GM23248 (cell line): ENCODE measurements around the gene PRAMEF9. TPM values are rescaled to one million over a fixed set of nuclear protein-coding genes. Genes with fewer than 3 reads are reported as not detected.
"Not testable (repeated sequence)": the region's sequence is repeated elsewhere in the genome, so short reads cannot be mapped to it uniquely, and the experiment has no call there.

Experiments
- DNase-seq: peaks from one replicate; pipeline ENCODE4 v3.0.0-alpha.2; 2015
- H2AFZ ChIP-seq: fragments of 200-600 bp; sonication (generic); 2 replicates; pipeline ENCODE4 v1.6.1; 2016; ENCODE audit warnings: antibody characterized with exemption
- H3F3A ChIP-seq: fragments of 200-600 bp; sonication (generic); 2 replicates; pipeline ENCODE4 v1.6.1; 2016; ENCODE audit warnings: mild to moderate bottlenecking, antibody characterized with exemption, mixed run types; ENCODE audit not compliant: insufficient read depth
- H3K27ac ChIP-seq: fragments of 200-600 bp; sonication (generic); 2 replicates; pipeline ENCODE4 v1.5.1; 2016; ENCODE audit warnings: mild to moderate bottlenecking
- H3K27me3 ChIP-seq: fragments of 200-600 bp; sonication (generic); replicated peaks from 2 replicates; pipeline ENCODE4 v1.6.1; 2016; ENCODE audit warnings: mild to moderate bottlenecking; ENCODE audit not compliant: insufficient read depth
- H3K36me3 ChIP-seq: fragments of 200-600 bp; sonication (generic); 2 replicates; pipeline ENCODE4 v1.6.1; 2016; ENCODE audit warnings: low read depth, mild to moderate bottlenecking
- H3K4me1 ChIP-seq: fragments of 200-600 bp; sonication (generic); 2 replicates; pipeline ENCODE4 v1.6.1; 2016; ENCODE audit warnings: mild to moderate bottlenecking; ENCODE audit not compliant: insufficient read depth
- H3K4me2 ChIP-seq: fragments of 200-600 bp; sonication (generic); one replicate; pipeline ENCODE4 v1.6.1; 2016; ENCODE audit warnings: mild to moderate bottlenecking; ENCODE audit not compliant: unreplicated experiment
- H3K4me3 ChIP-seq: fragments of 200-600 bp; sonication (generic); 2 replicates; pipeline ENCODE4 v1.5.1; 2016; ENCODE audit warnings: mild to moderate bottlenecking
- H3K79me2 ChIP-seq: fragments of 200-600 bp; sonication (generic); 2 replicates; pipeline ENCODE4 v1.6.1; 2016; ENCODE audit warnings: mild to moderate bottlenecking; ENCODE audit not compliant: insufficient read depth
- H3K9ac ChIP-seq: fragments of 200-600 bp; sonication (generic); 2 replicates; pipeline ENCODE4 v1.6.1; 2016; ENCODE audit warnings: mild to moderate bottlenecking
- H3K9me2 ChIP-seq: fragments of 200-600 bp; sonication (generic); 2 replicates; pipeline ENCODE4 v1.6.1; 2016; ENCODE audit warnings: mixed run types, mild to moderate bottlenecking, moderate library complexity; ENCODE audit not compliant: insufficient read depth
- H3K9me3 ChIP-seq: fragments of 200-600 bp; sonication (generic); one replicate; pipeline ENCODE4 v1.6.1; 2017; ENCODE audit warnings: low read depth
- H4K20me1 ChIP-seq: fragments of 200-600 bp; sonication (generic); 2 replicates; pipeline ENCODE4 v1.6.0; 2016; ENCODE audit not compliant: insufficient read depth
- WGBS, 2 experiments: methylation state at CpG; one replicate each; pipeline ENCODE4 v1.1.6; 2015 to 2017; ENCODE audit warnings: low lambda C conversion rate in 2 of 2, low coverage in 1 of 2; ENCODE audit errors: missing lambda C conversion rate in 2 of 2; 5-methylcytosine and 5-hydroxymethylcytosine counted together
- in situ Hi-C: fragments of 300-500 bp; cut with MboI; formaldehyde crosslinking; loops from 2 replicates; pipeline ENCODE4 v1.15.0; 2020
- polyA plus RNA-seq: library from polyadenylated mRNA; unstranded; fragments of >200 nt; fragmentation: Nextera tagmentation; extraction: Ambion mirVana; gene quantifications from 2 replicates; pipeline ENCODE4 v1.2.1, GENCODE V29; 2016
- total RNA-seq: library from RNA; depleted of rRNA; stranded (reverse); fragments of >200 nt; shearing (Covaris generic); gene quantifications from 2 replicates; pipeline ENCODE4 v1.2.3, GENCODE V29; 2014; rRNA removed

Gene PRAMEF9
- total RNA-seq, result not detected in 2 replicates
- not detected in 2 replicates for polyA plus RNA-seq

DNA sequence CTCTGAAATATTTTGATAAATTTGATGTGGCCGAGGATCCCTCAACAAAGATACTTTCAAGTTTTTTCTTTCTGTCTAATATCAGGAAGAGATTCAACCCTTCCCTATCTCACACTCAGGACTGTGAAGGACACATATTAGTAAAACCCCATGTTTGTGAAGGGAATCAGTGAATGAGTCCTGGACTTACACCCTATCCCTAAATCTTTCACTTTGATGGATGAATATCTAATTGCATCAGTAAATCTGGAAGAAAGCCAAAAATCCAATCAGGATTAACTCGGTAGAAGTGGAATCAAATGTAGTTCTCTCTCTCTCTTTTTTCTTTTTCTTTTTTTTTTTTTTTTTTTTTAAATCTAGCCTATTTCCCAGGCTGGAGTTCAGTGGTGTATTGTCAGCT is at the start of gene PRAMEF9:
Gene PRAMEF9 (plus strand): TSS at position 301 of the 400 bp plus-strand sequence. CDS start 3,433 bp downstream, outside the sequence.
- H3K36me3 ChIP-seq, H4K20me1 ChIP-seq, DNase-seq, H3K4me3 ChIP-seq, H3F3A ChIP-seq, H2AFZ ChIP-seq, H3K27me3 ChIP-seq, H3K27ac ChIP-seq, H3K4me1 ChIP-seq, H3K79me2 ChIP-seq, H3K9ac ChIP-seq, H3K9me3 ChIP-seq, H3K9me2 ChIP-seq, H3K4me2 ChIP-seq, in situ Hi-C loops: not testable (repeated sequence)
- 33 to 36% methylated on average over 2 of the region's 2 CpGs for WGBS, 2 experiments

DNA sequence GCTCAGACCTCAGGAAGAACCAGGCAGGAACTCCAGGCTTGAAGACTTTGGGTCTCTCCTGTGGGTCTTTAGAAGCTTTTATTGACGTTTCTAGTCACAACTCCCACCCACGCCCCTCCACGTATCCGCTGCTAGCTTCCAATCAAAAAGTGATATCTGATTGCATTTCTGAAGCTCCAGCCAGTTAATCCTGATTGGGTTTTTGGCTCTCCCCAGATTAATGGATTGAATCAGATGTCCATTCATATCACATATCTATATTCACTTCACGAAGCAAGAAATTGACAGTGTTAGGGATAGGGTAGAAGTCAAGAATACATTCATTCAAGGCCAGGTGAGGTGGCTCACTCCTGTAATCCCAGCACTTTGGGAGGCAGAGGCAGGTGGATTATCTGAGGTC is 15.7 kb upstream of the PRAMEF9 start, which contains the start of gene PRAMEF26:
Gene PRAMEF26 (minus strand): TSS at position 101 of the 400 bp plus-strand sequence. CDS start 2,914 bp downstream, outside the sequence.
- H3K79me2 ChIP-seq, DNase-seq, H3K36me3 ChIP-seq, H3K27me3 ChIP-seq, H3K4me1 ChIP-seq, H4K20me1 ChIP-seq, H3F3A ChIP-seq, H3K9me2 ChIP-seq, H3K27ac ChIP-seq, H3K4me3 ChIP-seq, H3K9me3 ChIP-seq, in situ Hi-C loops, H3K4me2 ChIP-seq, H3K9ac ChIP-seq, H2AFZ ChIP-seq: not testable (repeated sequence)
- 0% methylated on average over 1 of the region's 5 CpGs; no CpG with 5 or more reads in 1 of the 2 experiments for WGBS, 2 experiments

- H3K9me2 ChIP-seq, DNase-seq, in situ Hi-C loops, H3K9me3 ChIP-seq, H3F3A ChIP-seq, H2AFZ ChIP-seq, H3K4me1 ChIP-seq, H3K27me3 ChIP-seq, H3K27ac ChIP-seq, H3K79me2 ChIP-seq, H4K20me1 ChIP-seq, H3K9ac ChIP-seq, H3K4me3 ChIP-seq, H3K4me2 ChIP-seq, H3K36me3 ChIP-seq: not testable (repeated sequence)
- no CpG with 5 or more reads among the region's 8 CpGs for WGBS, 2 experiments
These were observed 6.1 kb upstream of the PRAMEF9 start, which contains the start of gene HNRNPCL4 for GRCh38 chr1:13165531-13165930. TSS of gene HNRNPCL4 (minus strand) at chr1:13165631. CDS start at chr1:13165467, 164 bp downstream.

GRCh38 chr1:13201309-13201708 is 29.7 kb downstream of the PRAMEF9 start, which contains the start of gene PRAMEF13:
TSS of gene PRAMEF13 (minus strand) at chr1:13201409. CDS start at chr1:13199589, 1,820 bp downstream.
- H3K36me3 ChIP-seq, H3K4me1 ChIP-seq, H3K9me2 ChIP-seq, DNase-seq, H3K9ac ChIP-seq, H3K9me3 ChIP-seq, H4K20me1 ChIP-seq, H2AFZ ChIP-seq, in situ Hi-C loops, H3K4me2 ChIP-seq, H3K79me2 ChIP-seq, H3K4me3 ChIP-seq, H3F3A ChIP-seq, H3K27ac ChIP-seq, H3K27me3 ChIP-seq: not testable (repeated sequence)
- 17 to 33% methylated on average over 2 to 4 of the region's 5 CpGs for WGBS, 2 experiments

GRCh38 chr1:13208712-13209111 is 37.1 kb downstream of the PRAMEF9 start:
- in situ Hi-C loops, H3F3A ChIP-seq, DNase-seq, H2AFZ ChIP-seq, H4K20me1 ChIP-seq, H3K79me2 ChIP-seq, H3K4me1 ChIP-seq, H3K9ac ChIP-seq, H3K9me2 ChIP-seq, H3K4me3 ChIP-seq, H3K27ac ChIP-seq, H3K9me3 ChIP-seq, H3K4me2 ChIP-seq, H3K36me3 ChIP-seq, H3K27me3 ChIP-seq: not testable (repeated sequence)
- no CpG with 5 or more reads among the region's 9 CpGs for WGBS, 2 experiments

DNA sequence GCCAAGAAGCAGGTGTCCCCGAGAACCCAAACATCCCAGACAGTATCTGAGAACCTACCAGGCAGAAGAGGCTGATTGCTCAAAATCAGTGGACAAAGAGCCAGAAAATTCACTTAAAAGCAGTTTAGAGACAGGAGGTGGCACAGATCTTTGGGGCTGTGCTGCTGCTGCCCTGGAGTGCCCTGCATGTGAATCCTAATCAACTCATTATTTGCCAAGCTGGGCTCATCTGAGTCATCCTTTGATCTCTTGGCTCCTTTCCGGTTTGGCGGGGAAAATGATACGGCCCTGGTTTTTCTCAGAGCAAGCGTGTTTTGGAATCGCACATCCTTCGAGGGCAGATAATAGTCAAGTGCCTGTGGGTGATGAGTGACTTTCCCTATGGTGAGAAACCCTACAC is 45.0 kb downstream of the PRAMEF9 start:
- no CpG with 5 or more reads among the region's 7 CpGs for WGBS, 2 experiments
- H3K4me2 ChIP-seq, H3K79me2 ChIP-seq, in situ Hi-C loops, H3K27me3 ChIP-seq, H3K4me1 ChIP-seq, H3K9me2 ChIP-seq, H3K4me3 ChIP-seq, DNase-seq, H3K9me3 ChIP-seq, H3F3A ChIP-seq, H3K27ac ChIP-seq, H4K20me1 ChIP-seq, H2AFZ ChIP-seq, H3K9ac ChIP-seq, H3K36me3 ChIP-seq: not testable (repeated sequence)

GRCh38 chr1:13219203-13219602 is 47.6 kb downstream of the PRAMEF9 start:
- H3K36me3 ChIP-seq, H3K9me2 ChIP-seq, H3K27me3 ChIP-seq, H3K27ac ChIP-seq, DNase-seq, H3K4me2 ChIP-seq, H4K20me1 ChIP-seq, H3K4me3 ChIP-seq, H3K9me3 ChIP-seq, H3K4me1 ChIP-seq, H3K9ac ChIP-seq, in situ Hi-C loops, H3K79me2 ChIP-seq, H2AFZ ChIP-seq, H3F3A ChIP-seq: not testable (repeated sequence)
- no CpG with 5 or more reads among the region's 3 CpGs for WGBS, 2 experiments

- H3K27me3 ChIP-seq, H3K4me2 ChIP-seq, H3K9ac ChIP-seq, H3K9me3 ChIP-seq, H3K4me1 ChIP-seq, H3K4me3 ChIP-seq, H3F3A ChIP-seq, H2AFZ ChIP-seq, H3K27ac ChIP-seq, H3K9me2 ChIP-seq, H4K20me1 ChIP-seq, in situ Hi-C loops, DNase-seq, H3K79me2 ChIP-seq, H3K36me3 ChIP-seq: not testable (repeated sequence)
- WGBS, 2 experiments, result 100% methylated on average over 1 of the region's 4 CpGs; no CpG with 5 or more reads in 1 of the 2 experiments
These were observed 51.1 kb downstream of the PRAMEF9 start for GRCh38 chr1:13222788-13223187.
